WTC11 (cell line): ENCODE results near the gene BPGM.

ENCODE experiments used
- IRF2 ChIP-seq: sonication (generic); formaldehyde crosslinking; IDR thresholded peaks from 2 replicates; pipeline ENCODE4 v1.8.0; 2022; ENCODE audit warnings: low read depth, missing genetic modification reagents, borderline replicate concordance
- TF ChIP-seq, protein P1 (sequence below): fragments of 200-600 bp; IDR thresholded peaks from 2 replicates; pipeline ENCODE4 v1.8.0; 2022; ENCODE audit warnings: antibody characterized with exemption

DNA sequence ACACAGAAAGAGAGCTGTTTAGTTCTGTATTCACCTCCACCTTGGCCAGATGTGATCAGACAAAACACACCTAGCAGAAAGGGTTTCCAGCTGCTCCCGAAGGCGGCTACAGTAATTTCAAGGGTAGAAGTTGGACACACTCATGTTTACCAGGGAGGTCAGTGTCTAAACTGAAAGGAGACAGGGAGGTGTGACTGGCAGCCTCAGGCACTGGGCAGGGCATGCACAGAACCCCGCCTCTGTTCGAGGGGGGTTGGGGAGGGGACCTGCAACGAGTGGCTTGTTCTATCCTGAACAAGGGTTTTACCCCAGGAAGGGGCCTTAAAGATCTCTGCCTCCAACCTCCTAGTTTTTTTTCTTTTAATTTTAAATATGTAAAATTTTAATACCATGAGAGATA is 49.6 kb downstream of the BPGM start:
- TF ChIP-seq, protein P1, sequence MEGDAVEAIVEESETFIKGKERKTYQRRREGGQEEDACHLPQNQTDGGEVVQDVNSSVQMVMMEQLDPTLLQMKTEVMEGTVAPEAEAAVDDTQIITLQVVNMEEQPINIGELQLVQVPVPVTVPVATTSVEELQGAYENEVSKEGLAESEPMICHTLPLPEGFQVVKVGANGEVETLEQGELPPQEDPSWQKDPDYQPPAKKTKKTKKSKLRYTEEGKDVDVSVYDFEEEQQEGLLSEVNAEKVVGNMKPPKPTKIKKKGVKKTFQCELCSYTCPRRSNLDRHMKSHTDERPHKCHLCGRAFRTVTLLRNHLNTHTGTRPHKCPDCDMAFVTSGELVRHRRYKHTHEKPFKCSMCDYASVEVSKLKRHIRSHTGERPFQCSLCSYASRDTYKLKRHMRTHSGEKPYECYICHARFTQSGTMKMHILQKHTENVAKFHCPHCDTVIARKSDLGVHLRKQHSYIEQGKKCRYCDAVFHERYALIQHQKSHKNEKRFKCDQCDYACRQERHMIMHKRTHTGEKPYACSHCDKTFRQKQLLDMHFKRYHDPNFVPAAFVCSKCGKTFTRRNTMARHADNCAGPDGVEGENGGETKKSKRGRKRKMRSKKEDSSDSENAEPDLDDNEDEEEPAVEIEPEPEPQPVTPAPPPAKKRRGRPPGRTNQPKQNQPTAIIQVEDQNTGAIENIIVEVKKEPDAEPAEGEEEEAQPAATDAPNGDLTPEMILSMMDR = no peak
- TF ChIP-seq IRF2 (CRISPR knock-in tag) = no peak
